K562 treated with DMSO at 1 percent for 12 hours (cell line): ENCODE measurements around the gene C19orf53. TPM values are rescaled to one million over a fixed set of nuclear protein-coding genes. Genes with fewer than 3 reads are reported as not detected.

Source experiments
- total RNA-seq: library from RNA; unstranded; fragments of 300-600 nt; gene quantifications from 2 replicates; pipeline ENCODE4 v1.2.3, GENCODE V29; 2022; ENCODE audit not compliant: insufficient read depth

C19orf53 gene
- total RNA-seq: 108 and 124 TPM in 2 replicates

GRCh38 chr19:13774217-13775191, at the start of gene C19orf53:
TSS of gene C19orf53 (plus strand) at chr19:13774456. CDS start at chr19:13774478, 22 bp downstream.

GRCh38 chr19:13764101-13764807, 10.0 kb upstream of the C19orf53 start, which contains the start of gene MRI1:
TSS of gene MRI1 (plus strand) at chr19:13764522. CDS start at chr19:13764589, 67 bp downstream.

GRCh38 chr19:13794757-13795589, 20.7 kb downstream of the C19orf53 start, which contains the start of gene ZSWIM4:
TSS of gene ZSWIM4 (plus strand) at chr19:13795443. CDS start at chr19:13795649, 206 bp downstream.

Other genes with a start within 250 kb of the C19orf53 start
- gene MRI1, start 9.9 kb upstream of the C19orf53 start, total RNA-seq: 35.0 and 44.2 TPM in 2 replicates
- 6.5 and 12.3 TPM in 2 replicates for gene ZSWIM4, start 21.0 kb downstream of the C19orf53 start, total RNA-seq
- gene NANOS3, start 102.7 kb downstream of the C19orf53 start, total RNA-seq: not detected in 2 replicates
- 10.9 and 12.5 TPM in 2 replicates for gene BRME1, start 131.7 kb downstream of the C19orf53 start, total RNA-seq
- 24.9 and 41.3 TPM in 2 replicates for gene CC2D1A, start 131.7 kb downstream of the C19orf53 start, total RNA-seq
- 1.2 and 2.6 TPM in 2 replicates for gene PODNL1, start 164.0 kb downstream of the C19orf53 start, total RNA-seq
- 50.7 and 69.3 TPM in 2 replicates for gene DCAF15, start 178.1 kb downstream of the C19orf53 start, total RNA-seq
- gene RFX1, start 231.9 kb downstream of the C19orf53 start, total RNA-seq: 8.6 and 11.3 TPM in 2 replicates